ENCODE results near the gene MRPS33. TPM values are rescaled to one million over a fixed set of nuclear protein-coding genes. Genes with fewer than 3 reads are reported as not detected.

MRPS33 gene
- total and polyA plus RNA-seq, 2 of the 13 experiments (the other 11 are each of a cell fraction or from before 2014, with no cell fraction given): 50.9 to 91.0 TPM

DNA sequence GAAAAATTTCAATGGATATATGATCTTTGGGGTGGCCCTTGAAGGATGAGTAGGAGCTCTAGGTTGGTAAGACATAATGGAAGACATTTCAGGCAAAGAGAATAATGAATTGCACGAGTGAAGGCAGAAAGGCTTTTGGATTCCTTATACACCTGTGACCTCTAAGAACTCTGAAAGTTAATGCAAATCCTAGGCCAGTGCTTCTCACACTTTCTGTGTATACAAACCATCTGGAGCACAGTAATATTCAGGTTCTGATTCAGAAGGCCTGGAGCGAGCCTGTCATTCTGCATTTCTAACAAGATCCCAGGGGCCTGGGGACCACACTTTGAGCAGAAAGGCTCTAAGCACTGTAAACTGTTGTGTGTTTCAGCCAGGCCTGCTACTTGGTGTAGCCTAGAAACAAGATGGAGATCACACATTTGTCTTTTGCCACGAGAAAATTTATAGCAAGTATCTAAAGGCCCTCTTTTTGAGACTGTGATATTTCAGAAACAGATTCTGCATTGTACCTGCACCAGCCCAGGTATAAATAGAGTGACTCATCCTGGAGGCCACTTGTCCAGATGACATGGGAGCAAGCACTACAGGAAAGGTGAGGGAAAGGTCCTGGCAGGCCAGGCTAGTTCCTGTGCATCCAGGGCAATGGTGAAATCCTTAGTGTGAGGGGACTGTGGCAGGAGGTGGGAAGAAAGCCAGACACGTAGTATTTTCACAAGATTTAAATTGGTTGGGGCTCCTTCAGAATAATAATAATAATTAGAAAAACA, 24.4 kb downstream of the MRPS33 start:
- Histone ChIP-seq H3K4me2 (ENCODE audit: low read depth, low read length) (peak overlapping the region; percentile 33), H3K4me1 (ENCODE audit: insufficient read depth, low read length) (peaks cover 63% of the 10 kb centered on the region), H3K9me3 (ENCODE audit: low read length) (no peaks in the 10 kb centered on the region), H4K20me1 (ENCODE audit: insufficient read depth, low read length) (no peaks in the 10 kb centered on the region), H3K27me3 (ENCODE audit: control insufficient read depth in 1 of 2, insufficient read depth in 2 of 2, low read length in 2 of 2) (no peaks in the 10 kb centered on the region), H3K79me2 (ENCODE audit: insufficient read depth, low read length) (no peaks in the 10 kb centered on the region), H2AFZ (ENCODE audit: low read length) (peak overlapping the region; percentile 34), H3K27ac (ENCODE audit: extremely low read length, insufficient read depth, low read length) (no peak overlapping the region), H3K9ac (ENCODE audit: insufficient read depth, low read depth, low read length) (no peak overlapping the region), H3K4me3 (replicated peaks in 1 of 3; ENCODE audit: insufficient read depth in 1 of 3, low read depth in 2 of 3, low read length in 3 of 3) (no peak overlapping the region), H3K36me3 (replicated peaks in 1 of 2; ENCODE audit: control insufficient read depth in 1 of 2, insufficient read depth in 2 of 2, low read length in 2 of 2) (no peaks in the 10 kb centered on the region)
- intact Hi-C loops (cut with micrococcal nuclease; ENCODE audit: unreplicated experiment): no loop called here
- ATAC-seq (peak; percentile 62), DNase-seq (ENCODE audit: low spot score) (no peak), FAIRE-seq (peak; percentile 32)
- POLR2A ChIA-PET: no interaction called here
- in situ Hi-C loops (cut with HindIII; ENCODE audit: extremely low pct_ligation_motif_present, low pct_unique_long_range_greater_than_20kb): no loop called here
- WGBS (ENCODE audit: low lambda C conversion rate): 21% methylated on average over 4 of the region's 4 CpGs
- BruUV-seq (replicated peaks): no TSS peak
- CTCF ChIA-PET (ENCODE audit: low intra/inter-chr PET ratio, low total read pairs): no interaction called here
- TF ChIP-seq ZEB1 (IDR thresholded peaks at IDR 0.05; ENCODE audit: insufficient replicate concordance, low read depth): peak; percentile 79
- TF ChIP-seq, protein P1, sequence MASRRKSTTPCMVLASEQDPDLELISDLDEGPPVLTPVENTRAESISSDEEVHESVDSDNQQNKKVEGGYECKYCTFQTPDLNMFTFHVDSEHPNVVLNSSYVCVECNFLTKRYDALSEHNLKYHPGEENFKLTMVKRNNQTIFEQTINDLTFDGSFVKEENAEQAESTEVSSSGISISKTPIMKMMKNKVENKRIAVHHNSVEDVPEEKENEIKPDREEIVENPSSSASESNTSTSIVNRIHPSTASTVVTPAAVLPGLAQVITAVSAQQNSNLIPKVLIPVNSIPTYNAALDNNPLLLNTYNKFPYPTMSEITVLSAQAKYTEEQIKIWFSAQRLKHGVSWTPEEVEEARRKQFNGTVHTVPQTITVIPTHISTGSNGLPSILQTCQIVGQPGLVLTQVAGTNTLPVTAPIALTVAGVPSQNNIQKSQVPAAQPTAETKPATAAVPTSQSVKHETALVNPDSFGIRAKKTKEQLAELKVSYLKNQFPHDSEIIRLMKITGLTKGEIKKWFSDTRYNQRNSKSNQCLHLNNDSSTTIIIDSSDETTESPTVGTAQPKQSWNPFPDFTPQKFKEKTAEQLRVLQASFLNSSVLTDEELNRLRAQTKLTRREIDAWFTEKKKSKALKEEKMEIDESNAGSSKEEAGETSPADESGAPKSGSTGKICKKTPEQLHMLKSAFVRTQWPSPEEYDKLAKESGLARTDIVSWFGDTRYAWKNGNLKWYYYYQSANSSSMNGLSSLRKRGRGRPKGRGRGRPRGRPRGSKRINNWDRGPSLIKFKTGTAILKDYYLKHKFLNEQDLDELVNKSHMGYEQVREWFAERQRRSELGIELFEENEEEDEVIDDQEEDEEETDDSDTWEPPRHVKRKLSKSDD (CRISPR knock-in tag; IDR thresholded peaks at IDR 0.05; ENCODE audit: low read depth): no peak
- no peak for TF ChIP-seq ZNF136 (CRISPR knock-in tag; IDR thresholded peaks at IDR 0.05; ENCODE audit: low read depth)
- no peak for TF ChIP-seq SMAD1 (CRISPR knock-in tag; IDR thresholded peaks at IDR 0.05; ENCODE audit: borderline replicate concordance, low read depth)
- no peak for TF ChIP-seq SOX6 (IDR thresholded peaks at IDR 0.05)
- TF ChIP-seq SOX6 (CRISPR knock-in tag; IDR thresholded peaks at IDR 0.05): no peak
- TF ChIP-seq SRY (CRISPR knock-in tag; IDR thresholded peaks at IDR 0.05): no peak
- TF ChIP-seq SMARCE1 (IDR thresholded peaks at IDR 0.05; ENCODE audit: borderline replicate concordance): no peak
- no peak for TF ChIP-seq KLF13 (CRISPR knock-in tag; IDR thresholded peaks at IDR 0.05)
- no peak for TF ChIP-seq PHF5A (CRISPR knock-in tag; IDR thresholded peaks at IDR 0.05; ENCODE audit: low read depth, unreplicated experiment)
- peak; percentile 38; the same call in 1 of the 2 replicates for TF ChIP-seq ETV5 (CRISPR knock-in tag; IDR thresholded peaks at IDR 0.05; ENCODE audit: borderline replicate concordance)
- TF ChIP-seq, protein P2, sequence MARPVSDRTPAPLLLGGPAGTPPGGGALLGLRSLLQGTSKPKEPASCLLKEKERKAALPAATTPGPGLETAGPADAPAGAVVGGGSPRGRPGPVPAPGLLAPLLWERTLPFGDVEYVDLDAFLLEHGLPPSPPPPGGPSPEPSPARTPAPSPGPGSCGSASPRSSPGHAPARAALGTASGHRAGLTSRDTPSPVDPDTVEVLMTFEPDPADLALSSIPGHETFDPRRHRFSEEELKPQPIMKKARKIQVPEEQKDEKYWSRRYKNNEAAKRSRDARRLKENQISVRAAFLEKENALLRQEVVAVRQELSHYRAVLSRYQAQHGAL (CRISPR knock-in tag; IDR thresholded peaks at IDR 0.05; ENCODE audit: not compliant biosample characterization): no peak
- TF ChIP-seq, protein P3, sequence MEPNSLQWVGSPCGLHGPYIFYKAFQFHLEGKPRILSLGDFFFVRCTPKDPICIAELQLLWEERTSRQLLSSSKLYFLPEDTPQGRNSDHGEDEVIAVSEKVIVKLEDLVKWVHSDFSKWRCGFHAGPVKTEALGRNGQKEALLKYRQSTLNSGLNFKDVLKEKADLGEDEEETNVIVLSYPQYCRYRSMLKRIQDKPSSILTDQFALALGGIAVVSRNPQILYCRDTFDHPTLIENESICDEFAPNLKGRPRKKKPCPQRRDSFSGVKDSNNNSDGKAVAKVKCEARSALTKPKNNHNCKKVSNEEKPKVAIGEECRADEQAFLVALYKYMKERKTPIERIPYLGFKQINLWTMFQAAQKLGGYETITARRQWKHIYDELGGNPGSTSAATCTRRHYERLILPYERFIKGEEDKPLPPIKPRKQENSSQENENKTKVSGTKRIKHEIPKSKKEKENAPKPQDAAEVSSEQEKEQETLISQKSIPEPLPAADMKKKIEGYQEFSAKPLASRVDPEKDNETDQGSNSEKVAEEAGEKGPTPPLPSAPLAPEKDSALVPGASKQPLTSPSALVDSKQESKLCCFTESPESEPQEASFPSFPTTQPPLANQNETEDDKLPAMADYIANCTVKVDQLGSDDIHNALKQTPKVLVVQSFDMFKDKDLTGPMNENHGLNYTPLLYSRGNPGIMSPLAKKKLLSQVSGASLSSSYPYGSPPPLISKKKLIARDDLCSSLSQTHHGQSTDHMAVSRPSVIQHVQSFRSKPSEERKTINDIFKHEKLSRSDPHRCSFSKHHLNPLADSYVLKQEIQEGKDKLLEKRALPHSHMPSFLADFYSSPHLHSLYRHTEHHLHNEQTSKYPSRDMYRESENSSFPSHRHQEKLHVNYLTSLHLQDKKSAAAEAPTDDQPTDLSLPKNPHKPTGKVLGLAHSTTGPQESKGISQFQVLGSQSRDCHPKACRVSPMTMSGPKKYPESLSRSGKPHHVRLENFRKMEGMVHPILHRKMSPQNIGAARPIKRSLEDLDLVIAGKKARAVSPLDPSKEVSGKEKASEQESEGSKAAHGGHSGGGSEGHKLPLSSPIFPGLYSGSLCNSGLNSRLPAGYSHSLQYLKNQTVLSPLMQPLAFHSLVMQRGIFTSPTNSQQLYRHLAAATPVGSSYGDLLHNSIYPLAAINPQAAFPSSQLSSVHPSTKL (CRISPR knock-in tag; IDR thresholded peaks at IDR 0.05): 0 out of 2 replicates have a peak, but pooled peaks have one; percentile 29
- TF ChIP-seq, protein P4, sequence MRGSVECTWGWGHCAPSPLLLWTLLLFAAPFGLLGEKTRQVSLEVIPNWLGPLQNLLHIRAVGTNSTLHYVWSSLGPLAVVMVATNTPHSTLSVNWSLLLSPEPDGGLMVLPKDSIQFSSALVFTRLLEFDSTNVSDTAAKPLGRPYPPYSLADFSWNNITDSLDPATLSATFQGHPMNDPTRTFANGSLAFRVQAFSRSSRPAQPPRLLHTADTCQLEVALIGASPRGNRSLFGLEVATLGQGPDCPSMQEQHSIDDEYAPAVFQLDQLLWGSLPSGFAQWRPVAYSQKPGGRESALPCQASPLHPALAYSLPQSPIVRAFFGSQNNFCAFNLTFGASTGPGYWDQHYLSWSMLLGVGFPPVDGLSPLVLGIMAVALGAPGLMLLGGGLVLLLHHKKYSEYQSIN (CRISPR knock-in tag; IDR thresholded peaks at IDR 0.05; ENCODE audit: borderline replicate concordance): no peak
- no peak for TF ChIP-seq ZNF563 (CRISPR knock-in tag; IDR thresholded peaks at IDR 0.05)
- no peak for TF ChIP-seq MYNN (CRISPR knock-in tag; IDR thresholded peaks at IDR 0.05; ENCODE audit: low read depth)

Measured in HepG2 (cell line).